ENCODE data around the gene CDH4.

Gene CDH4

GRCh38 chr20:61587036-61587435 lies 335.0 kb downstream of the CDH4 start:
- TF ChIP-seq, protein P1, sequence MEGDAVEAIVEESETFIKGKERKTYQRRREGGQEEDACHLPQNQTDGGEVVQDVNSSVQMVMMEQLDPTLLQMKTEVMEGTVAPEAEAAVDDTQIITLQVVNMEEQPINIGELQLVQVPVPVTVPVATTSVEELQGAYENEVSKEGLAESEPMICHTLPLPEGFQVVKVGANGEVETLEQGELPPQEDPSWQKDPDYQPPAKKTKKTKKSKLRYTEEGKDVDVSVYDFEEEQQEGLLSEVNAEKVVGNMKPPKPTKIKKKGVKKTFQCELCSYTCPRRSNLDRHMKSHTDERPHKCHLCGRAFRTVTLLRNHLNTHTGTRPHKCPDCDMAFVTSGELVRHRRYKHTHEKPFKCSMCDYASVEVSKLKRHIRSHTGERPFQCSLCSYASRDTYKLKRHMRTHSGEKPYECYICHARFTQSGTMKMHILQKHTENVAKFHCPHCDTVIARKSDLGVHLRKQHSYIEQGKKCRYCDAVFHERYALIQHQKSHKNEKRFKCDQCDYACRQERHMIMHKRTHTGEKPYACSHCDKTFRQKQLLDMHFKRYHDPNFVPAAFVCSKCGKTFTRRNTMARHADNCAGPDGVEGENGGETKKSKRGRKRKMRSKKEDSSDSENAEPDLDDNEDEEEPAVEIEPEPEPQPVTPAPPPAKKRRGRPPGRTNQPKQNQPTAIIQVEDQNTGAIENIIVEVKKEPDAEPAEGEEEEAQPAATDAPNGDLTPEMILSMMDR (IDR thresholded peaks at IDR 0.05; ENCODE audit: control extremely low read depth, extremely low read depth, low read depth, missing control alignments): no peak
- no peak for DNase-seq (ENCODE audit: extremely low spot score)
- POLR2A ChIA-PET: no interaction called here
- CTCF ChIA-PET: no interaction called here

DNA sequence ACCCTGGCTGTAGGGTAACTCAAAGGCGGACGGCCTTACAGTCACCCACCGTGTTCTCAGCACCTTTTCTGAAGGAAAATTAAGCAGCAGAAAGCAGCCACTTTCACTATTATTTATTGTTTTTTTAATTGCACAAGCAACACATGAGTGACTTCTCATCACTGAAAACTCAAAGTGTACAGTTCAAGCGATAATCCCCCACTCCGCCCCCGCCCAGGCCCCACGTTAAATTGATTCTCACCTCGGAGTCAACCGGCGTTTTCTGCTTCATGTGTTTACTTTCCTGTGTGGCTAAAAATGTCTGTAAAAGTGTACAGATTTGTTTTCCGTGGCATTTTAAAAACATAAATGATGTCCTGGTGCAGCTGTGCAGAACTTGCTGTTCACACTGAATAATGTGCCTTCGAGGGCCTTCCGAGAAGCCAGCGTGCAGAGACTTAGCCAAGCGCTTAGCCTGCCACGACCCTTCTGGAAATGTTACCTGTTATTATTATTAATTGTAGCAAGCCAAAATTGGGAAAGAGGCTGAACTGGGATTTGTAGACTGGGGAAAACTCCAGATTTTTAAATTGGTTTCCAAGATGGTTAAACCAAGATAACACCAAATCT lies 335.7 kb downstream of the CDH4 start:
- ChIA-PET POLR2A (no interaction called here), CTCF (no interaction called here)
- TF ChIP-seq, protein P1 (IDR thresholded peaks at IDR 0.05; ENCODE audit: control extremely low read depth, extremely low read depth, low read depth, missing control alignments): no peak
- DNase-seq (ENCODE audit: extremely low spot score): no peak

DNA sequence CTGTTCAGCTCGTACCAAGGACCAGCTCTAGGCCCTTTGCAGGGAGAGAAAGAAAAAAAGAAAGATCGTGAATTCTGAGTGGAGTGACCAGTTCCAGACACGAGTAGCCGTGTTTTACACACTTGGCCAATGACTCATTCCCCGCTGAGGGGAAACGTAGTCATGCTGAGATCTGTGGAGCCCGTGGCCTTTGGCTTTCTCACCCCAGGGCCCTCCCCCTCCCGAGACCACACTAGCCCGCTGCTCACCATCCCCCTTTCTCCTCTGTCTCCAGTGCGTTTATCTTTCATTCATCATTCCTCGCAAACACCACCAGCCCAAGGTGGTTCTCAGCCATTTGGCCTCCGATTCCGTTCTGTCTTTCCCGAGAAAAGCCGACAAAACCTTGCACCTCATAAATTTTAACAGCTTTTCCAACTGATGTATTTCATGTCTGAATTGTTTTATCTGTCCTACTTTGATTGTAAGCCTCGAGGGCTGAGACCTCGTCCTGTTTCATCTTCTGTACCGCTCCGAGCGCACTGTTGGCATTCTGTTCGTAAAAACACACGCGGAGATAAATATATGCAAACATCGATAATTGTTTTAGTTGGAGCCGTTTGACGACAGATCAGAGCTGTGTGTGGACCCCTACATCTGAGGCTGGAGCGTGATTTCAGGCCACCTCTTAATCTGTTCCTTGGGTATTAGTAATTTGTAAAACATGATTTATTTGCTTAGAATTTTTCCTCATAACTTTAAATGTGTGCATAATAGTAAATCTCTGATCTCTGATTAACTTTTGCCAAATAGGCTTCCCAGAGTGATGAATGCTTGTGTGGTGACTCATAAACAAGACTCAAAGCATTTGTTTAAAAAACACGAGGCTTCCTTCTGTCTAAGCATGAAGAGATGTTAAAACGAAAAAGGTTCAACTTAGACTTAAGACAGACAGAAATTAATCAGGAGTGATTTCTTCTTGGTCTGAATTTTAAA lies 336.6 kb downstream of the CDH4 start:
- TF ChIP-seq, protein P1 (IDR thresholded peaks at IDR 0.05; ENCODE audit: control extremely low read depth, extremely low read depth, low read depth, missing control alignments): no peak
- ChIA-PET CTCF (interaction anchor here (1.0 kb wide), 1 partner anchor 14 kb away, joined by 3 read pairs; no protein-coding TSS in a partner anchor), POLR2A (no interaction called here)
- no peak for DNase-seq (ENCODE audit: extremely low spot score)

DNA sequence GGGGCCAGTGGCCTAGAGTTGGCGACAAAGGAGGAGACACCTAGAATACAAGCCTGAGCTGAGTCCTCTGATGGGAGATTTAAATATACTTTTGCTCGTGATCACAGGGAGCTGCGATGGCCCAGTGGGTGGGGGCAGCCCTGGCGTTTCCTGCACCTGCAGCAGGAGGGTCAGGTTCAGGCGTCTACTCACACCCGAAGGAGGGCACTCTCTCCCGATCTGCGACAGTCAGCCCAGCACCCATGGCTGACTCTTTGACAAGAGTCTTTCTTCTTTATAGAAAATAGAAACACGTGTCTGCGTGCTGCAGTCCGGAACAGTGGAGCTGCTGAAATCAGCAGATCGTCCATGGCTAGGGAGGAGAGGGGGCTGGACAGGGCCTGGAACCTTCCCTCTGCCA lies 338.2 kb downstream of the CDH4 start:
- POLR2A ChIA-PET: no interaction called here
- CTCF ChIA-PET: interaction anchor here (1.0 kb wide), 1 partner anchor 15 kb away, joined by 3 read pairs; no protein-coding TSS in a partner anchor
- DNase-seq (ENCODE audit: extremely low spot score): no peak
- TF ChIP-seq, protein P1 (IDR thresholded peaks at IDR 0.05; ENCODE audit: control extremely low read depth, extremely low read depth, low read depth, missing control alignments): no peak

- TF ChIP-seq, protein P1 (IDR thresholded peaks at IDR 0.05; ENCODE audit: control extremely low read depth, extremely low read depth, low read depth, missing control alignments): no peak
- ChIA-PET POLR2A (no interaction called here), CTCF (no interaction called here)
- no peak for DNase-seq (ENCODE audit: extremely low spot score)
Observed at GRCh38 chr20:61593516-61593915, 341.5 kb downstream of the CDH4 start.

DNA sequence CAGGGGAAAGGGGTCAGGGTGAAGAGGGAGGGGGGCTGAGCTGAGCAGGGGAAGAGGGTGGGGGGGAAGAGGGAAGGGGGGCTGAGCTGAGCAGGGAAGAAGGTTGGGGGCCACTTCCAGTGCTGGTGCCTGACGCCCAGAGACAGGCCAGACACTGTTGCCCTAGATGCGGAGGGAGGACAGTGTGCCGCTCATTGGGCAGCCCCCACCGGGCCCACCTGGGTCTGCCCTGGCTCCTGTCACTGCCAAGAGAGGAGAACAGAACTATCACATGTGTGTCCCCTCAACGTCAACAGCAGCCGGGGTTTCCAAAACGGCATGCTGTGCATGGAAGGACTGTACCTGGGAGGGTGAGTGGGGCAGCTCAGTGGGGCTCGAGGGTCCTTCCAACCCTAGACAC lies 342.1 kb downstream of the CDH4 start:
- ChIA-PET POLR2A (no interaction called here), CTCF (no interaction called here)
- no peak for DNase-seq (ENCODE audit: extremely low spot score)
- TF ChIP-seq, protein P1 (IDR thresholded peaks at IDR 0.05; ENCODE audit: control extremely low read depth, extremely low read depth, low read depth, missing control alignments): no peak
